Mucosa of descending colon (tissue), 3 donors: ENCODE data around the gene FSCN2. TPM values are rescaled to one million over a fixed set of nuclear protein-coding genes. Genes with fewer than 3 reads are reported as not detected.

Experiments
- ATAC-seq: fragments of 200-7000 bp; cut with Tn5 transposase; one replicate; pipeline ENCODE4 v1.9.1; 2020; ENCODE audit warnings: mild to moderate bottlenecking, moderate library complexity
- DNase-seq, 3 donors: peaks; one replicate each; pipeline ENCODE4 v3.0.0-alpha.2; 2020
- H3K36me3 ChIP-seq: fragments of 200-600 bp; one replicate; pipeline ENCODE4 v1.8.0; 2021; ENCODE audit warnings: low read depth, mild to moderate bottlenecking
- H3K4me1 ChIP-seq: fragments of 200-600 bp; one replicate; pipeline ENCODE4 v1.8.0; 2021; ENCODE audit warnings: low read depth, mild to moderate bottlenecking
- H3K4me3 ChIP-seq: fragments of 200-600 bp; one replicate; pipeline ENCODE4 v1.8.0; 2021; ENCODE audit warnings: mild to moderate bottlenecking
- H3K9me3 ChIP-seq: fragments of 200-600 bp; one replicate; pipeline ENCODE4 v1.8.0; 2021; ENCODE audit warnings: mild to moderate bottlenecking
- CTCF ChIP-seq: fragments of 200-600 bp; IDR thresholded peaks from one replicate; pipeline ENCODE4 v1.8.0; 2022; ENCODE audit warnings: antibody characterized with exemption, mild to moderate bottlenecking
- intact Hi-C, 2 donors: fragments of 100-400 bp; cut with DNase I in 1 of 2; cut with micrococcal nuclease in 1 of 2; formaldehyde crosslinking; loops; one replicate each; pipeline versions ENCODE4 v1.11.0 to v1.11.1; 2022; cut with DNase I, micrococcal nuclease
- total RNA-seq, 3 donors: library from RNA; stranded (reverse); fragmentation: NEBNext Ultra II Directional in 2 of 3; extraction: Animal tissue kit (Norgen Biotek cat#: 25700) in 2 of 3; gene quantifications; one replicate each; pipeline versions ENCODE4 v1.2.1 to v1.2.4, GENCODE V29; 2021 to 2023
- donor health status: DM: no; HTN: no; CAD: no; lungs with moderate emphysema.
- donor health status: DM: no; HTN: no; CAD: no.
- donor health status: DM: no; HTN: yes; CAD: no.

FSCN2 gene
- total RNA-seq, 3 donors from 2014 or later = 1.6 to 4.0 (median 2.5) TPM

DNA sequence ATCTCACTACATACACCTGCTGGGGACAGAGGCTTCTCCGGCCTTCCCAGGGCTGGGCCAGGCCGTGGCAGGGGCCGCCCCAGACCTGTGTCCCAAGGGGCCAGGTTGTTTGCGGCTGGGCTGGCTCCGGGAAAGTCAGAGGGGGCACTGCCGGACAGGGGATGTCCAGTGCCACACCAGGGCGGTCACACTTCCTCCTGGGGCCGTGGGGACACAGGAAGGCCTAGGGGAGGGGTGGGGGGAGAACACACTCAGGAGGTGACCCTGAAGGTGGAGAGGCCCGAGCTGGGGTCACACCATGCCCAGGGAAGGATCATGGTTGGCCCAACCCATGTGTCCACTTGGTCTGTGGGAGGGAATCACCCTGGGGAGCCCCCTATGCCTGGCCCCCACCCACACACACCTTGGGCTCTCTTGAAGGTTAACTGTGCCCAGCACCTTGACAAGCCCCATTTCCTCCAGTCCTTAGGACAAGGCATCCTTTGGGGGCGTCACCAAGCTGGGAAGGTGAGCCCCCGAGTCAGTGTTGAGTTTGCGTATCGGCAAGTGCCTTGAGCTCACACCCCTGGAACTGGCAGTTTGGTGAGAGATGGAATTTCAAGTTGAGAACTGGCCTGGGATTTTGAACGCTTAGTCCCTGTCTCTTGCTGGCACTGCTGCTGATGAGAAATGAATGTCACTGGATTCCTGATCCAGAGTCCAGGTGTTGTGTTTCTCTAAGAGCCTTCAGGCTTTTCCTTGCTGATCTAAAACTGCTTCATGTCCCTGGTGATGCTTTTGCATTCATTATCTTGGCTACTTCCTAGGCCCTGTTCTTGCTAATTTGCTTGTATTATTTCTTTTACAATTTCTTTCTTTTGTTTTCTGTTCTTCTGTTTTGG is 7.9 kb upstream of the FSCN2 start:
- no peak for TF ChIP-seq CTCF
- no peaks in the 10 kb centered on the region for H3K9me3 ChIP-seq
- intact Hi-C loops = no loop called here
- DNase-seq (peak; percentile 19 to 61 (median 56)), ATAC-seq (peak; percentile 1)
- H3K36me3 ChIP-seq = no peaks in the 10 kb centered on the region
- no peak overlapping the region for H3K4me3 ChIP-seq
- H3K4me1 ChIP-seq = peaks cover 32% of the 10 kb centered on the region

- intact Hi-C loops = no loop called here
- DNase-seq = peak in 1 of 3 donors; percentile 20
- TF ChIP-seq CTCF = no peak
- no peak for ATAC-seq
- peaks cover 20% of the 10 kb centered on the region for H3K4me1 ChIP-seq
- no peaks in the 10 kb centered on the region for H3K9me3 ChIP-seq
- H3K4me3 ChIP-seq = no peak overlapping the region
- no peaks in the 10 kb centered on the region for H3K36me3 ChIP-seq
Observed at GRCh38 chr17:81522491-81523401, 5.4 kb upstream of the FSCN2 start.

DNA sequence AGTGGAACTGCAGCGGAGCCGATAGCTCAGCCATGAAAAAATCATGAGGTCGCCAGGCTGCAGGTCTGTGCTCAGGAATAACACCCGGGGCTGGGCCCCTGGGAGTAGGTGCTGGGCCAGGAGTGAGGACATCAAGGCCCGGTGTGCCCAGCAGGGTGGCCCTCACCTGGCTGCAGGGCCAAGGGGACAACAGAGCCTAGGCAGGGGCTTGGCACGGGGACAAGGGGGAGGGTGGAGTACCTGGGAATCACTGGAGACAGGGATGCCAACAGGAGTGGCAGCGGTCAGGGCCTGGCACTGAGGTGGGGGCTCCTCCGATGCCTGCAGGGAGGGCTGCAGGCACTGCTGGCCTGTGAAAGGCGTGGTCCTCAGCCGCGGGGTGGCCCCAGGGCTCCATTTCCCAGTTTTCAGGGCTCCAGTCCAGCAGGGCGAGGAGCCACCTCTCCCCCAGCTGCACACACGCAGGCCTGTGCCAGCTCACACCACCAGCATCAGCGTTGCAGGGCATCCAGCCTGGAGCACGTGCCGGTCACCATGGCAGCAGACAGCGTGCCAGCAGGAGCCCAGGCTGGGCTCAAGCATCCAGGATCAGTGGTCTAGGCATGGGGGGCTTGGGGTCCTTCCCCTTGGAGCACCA is 4.7 kb upstream of the FSCN2 start:
- Histone ChIP-seq H3K4me3 (no peak overlapping the region), H3K36me3 (no peaks in the 10 kb centered on the region), H3K4me1 (peaks cover 22% of the 10 kb centered on the region), H3K9me3 (no peaks in the 10 kb centered on the region)
- intact Hi-C loops = no loop called here
- no peak for ATAC-seq
- TF ChIP-seq CTCF = no peak
- no peak for DNase-seq

DNA sequence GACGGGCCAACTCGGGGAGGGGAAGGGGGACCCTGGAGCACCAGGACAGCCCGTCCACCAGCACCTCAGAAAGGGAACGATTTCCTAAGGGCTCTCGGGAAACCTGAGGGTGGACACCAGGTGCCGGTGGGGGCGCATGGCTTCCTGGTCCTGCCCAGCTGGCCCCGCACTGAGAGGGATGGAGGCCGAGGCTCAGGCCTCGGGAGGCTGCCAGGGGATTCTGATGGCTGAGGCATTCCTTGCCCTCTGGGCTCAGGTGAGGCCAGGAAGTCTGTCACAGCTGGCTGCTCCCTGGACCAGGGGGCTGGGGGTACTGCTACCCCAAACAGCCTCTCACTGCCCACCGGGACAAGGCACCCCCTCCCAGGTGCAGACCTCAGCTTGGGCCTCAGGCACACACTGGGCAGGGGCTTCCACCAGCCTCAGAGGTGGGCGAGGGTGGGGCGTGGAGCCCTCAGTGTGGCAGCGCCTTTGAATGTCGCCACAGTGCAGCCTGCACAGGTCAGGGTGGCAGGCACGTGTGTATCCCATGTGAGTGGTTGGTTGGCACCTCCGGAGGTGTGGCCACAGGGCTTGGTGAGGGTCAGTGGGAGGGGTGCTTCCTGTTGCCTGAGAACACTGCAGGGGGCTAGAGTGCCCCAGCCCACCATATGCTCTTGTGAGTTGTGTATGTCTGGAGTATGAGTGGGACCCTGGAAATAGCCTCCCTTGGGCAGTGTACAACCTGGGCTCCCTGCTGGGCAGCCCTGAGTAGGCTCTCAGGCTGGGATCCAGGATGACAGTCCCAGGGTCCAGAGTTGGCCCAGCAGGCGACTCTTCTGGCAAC is 3.9 kb upstream of the FSCN2 start:
- ATAC-seq (no peak), DNase-seq (no peak)
- Histone ChIP-seq H3K4me3 (no peak overlapping the region), H3K36me3 (no peaks in the 10 kb centered on the region), H3K4me1 (peaks cover 22% of the 10 kb centered on the region), H3K9me3 (no peaks in the 10 kb centered on the region)
- TF ChIP-seq CTCF = no peak
- intact Hi-C loops = no loop called here

- peaks cover 17% of the 10 kb centered on the region for H3K4me1 ChIP-seq
- TF ChIP-seq CTCF = no peak
- DNase-seq = no peak
Observed at GRCh38 chr17:81524865-81525159, 3.4 kb upstream of the FSCN2 start.

More at GRCh38 chr17:81524865-81525159, 3.4 kb upstream of the FSCN2 start:
- Histone ChIP-seq H3K9me3 (no peaks in the 10 kb centered on the region), H3K36me3 (no peaks in the 10 kb centered on the region), H3K4me3 (no peak overlapping the region)
- intact Hi-C loops = no loop called here
- ATAC-seq = no peak
